Neural cell (in vitro differentiated cells): ENCODE measurements around the gene SNAI1.

Experiments used
- EP300 ChIP-seq: fragments of 450-650 bp; conservative IDR thresholded peaks from 2 replicates; pipeline ENCODE4 v1.6.1; 2014; ENCODE audit warnings: antibody characterized with exemption, mild to moderate bottlenecking, moderate library complexity; ENCODE audit not compliant: poor library complexity, severe bottlenecking
- EZH2 ChIP-seq: fragments of 200-600, 300-800 bp; shearing (Covaris generic), sonication (generic); IDR thresholded peaks from 2 replicates; pipeline ENCODE4 v1.6.1; 2014; ENCODE audit warnings: antibody characterized with exemption, low read length, borderline replicate concordance, mild to moderate bottlenecking; ENCODE audit not compliant: insufficient read depth, poor library complexity, severe bottlenecking
- MXI1 ChIP-seq: fragments of 450-650 bp; conservative IDR thresholded peaks from 2 replicates; pipeline ENCODE4 v1.6.1; 2014; ENCODE audit warnings: antibody characterized with exemption, mild to moderate bottlenecking; ENCODE audit not compliant: poor library complexity, severe bottlenecking
- POLR2AphosphoS5 ChIP-seq: IDR thresholded peaks from 2 replicates; pipeline ENCODE4 v1.6.1; 2012
- TAF1 ChIP-seq: IDR thresholded peaks from 2 replicates; pipeline ENCODE4 v1.6.1; 2012; ENCODE audit warnings: low read depth
- TF ChIP-seq, protein P1 (sequence below): fragments of 450-650 bp; IDR thresholded peaks from 2 replicates; pipeline ENCODE4 v1.5.1; 2014; ENCODE audit warnings: antibody characterized with exemption, mild to moderate bottlenecking, moderate library complexity; ENCODE audit not compliant: poor library complexity, severe bottlenecking

DNA sequence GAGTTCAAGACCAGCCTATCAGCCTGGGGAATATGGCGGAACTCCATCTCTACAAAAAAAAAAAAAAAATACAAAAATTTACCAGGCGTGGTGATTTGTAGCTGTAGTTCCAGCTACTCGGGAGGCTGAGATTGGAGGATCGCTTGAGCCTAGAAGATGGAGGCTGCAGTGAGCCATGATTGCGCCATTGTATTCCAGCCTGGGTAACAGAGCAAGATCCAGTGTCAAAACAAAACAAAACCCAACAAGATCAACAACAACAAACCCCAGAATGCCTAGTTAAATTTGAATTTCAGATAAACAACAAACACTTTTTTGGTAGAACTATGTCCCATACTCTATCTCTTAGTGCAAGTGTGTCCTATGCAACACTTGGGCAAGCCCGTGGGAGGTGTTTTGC lies 39.9 kb downstream of the SNAI1 start:
- TF ChIP-seq MXI1 (no peak), EP300 (no peak), POLR2AphosphoS5 (no peak), EZH2 (no peak), TAF1 (no peak)
- TF ChIP-seq, protein P1, sequence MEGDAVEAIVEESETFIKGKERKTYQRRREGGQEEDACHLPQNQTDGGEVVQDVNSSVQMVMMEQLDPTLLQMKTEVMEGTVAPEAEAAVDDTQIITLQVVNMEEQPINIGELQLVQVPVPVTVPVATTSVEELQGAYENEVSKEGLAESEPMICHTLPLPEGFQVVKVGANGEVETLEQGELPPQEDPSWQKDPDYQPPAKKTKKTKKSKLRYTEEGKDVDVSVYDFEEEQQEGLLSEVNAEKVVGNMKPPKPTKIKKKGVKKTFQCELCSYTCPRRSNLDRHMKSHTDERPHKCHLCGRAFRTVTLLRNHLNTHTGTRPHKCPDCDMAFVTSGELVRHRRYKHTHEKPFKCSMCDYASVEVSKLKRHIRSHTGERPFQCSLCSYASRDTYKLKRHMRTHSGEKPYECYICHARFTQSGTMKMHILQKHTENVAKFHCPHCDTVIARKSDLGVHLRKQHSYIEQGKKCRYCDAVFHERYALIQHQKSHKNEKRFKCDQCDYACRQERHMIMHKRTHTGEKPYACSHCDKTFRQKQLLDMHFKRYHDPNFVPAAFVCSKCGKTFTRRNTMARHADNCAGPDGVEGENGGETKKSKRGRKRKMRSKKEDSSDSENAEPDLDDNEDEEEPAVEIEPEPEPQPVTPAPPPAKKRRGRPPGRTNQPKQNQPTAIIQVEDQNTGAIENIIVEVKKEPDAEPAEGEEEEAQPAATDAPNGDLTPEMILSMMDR: no peak
